Fibroblast of lung (primary cell): ENCODE results near the gene PLD1. TPM values are rescaled to one million over a fixed set of nuclear protein-coding genes. Genes with fewer than 3 reads are reported as not detected.

Experiments used
- DNase-seq, 2 donors: peaks; one replicate each; pipeline versions ENCODE4 v3.0.0 to v3.0.0-alpha.2; 2010; ENCODE audit warnings: low read depth in 2 of 2
- H2AFZ ChIP-seq: 2 replicates; pipeline ENCODE4 v1.5.1; 2012; ENCODE audit warnings: low read length, control low read depth, inconsistent platforms
- H3K27ac ChIP-seq: 2 replicates; pipeline ENCODE4 v1.5.1; 2011; ENCODE audit warnings: low read length, control low read depth; ENCODE audit not compliant: insufficient read depth
- H3K27me3 ChIP-seq: 2 replicates; pipeline ENCODE4 v1.5.1; 2011; ENCODE audit warnings: mild to moderate bottlenecking, low read length; ENCODE audit not compliant: control insufficient read depth, insufficient read depth
- H3K36me3 ChIP-seq: 2 replicates; pipeline ENCODE4 v1.5.1; 2011; ENCODE audit warnings: low read length; ENCODE audit not compliant: control insufficient read depth, insufficient read depth
- H3K4me1 ChIP-seq: 2 replicates; pipeline ENCODE4 v1.5.1; 2011; ENCODE audit warnings: low read length; ENCODE audit not compliant: control insufficient read depth, insufficient read depth; ENCODE audit errors: extremely low read depth
- H3K4me2 ChIP-seq: 2 replicates; pipeline ENCODE4 v1.5.1; 2011; ENCODE audit warnings: low read length, control low read depth; ENCODE audit not compliant: insufficient read depth; ENCODE audit errors: extremely low read depth
- H3K4me3 ChIP-seq, 4 experiments: fragments of 200-600 bp in 1 of 4; sonication (generic) in 1 of 4; replicated peaks in 1 of 4; 2 replicates each; pipeline ENCODE4 v1.5.1; 2011 to 2016; ENCODE audit warnings: low read length in 4 of 4, low read depth in 3 of 4, mild to moderate bottlenecking in 3 of 4, control low read depth in 2 of 4, inconsistent platforms in 1 of 4, mixed read lengths in 1 of 4; ENCODE audit not compliant: insufficient read depth in 1 of 4; ENCODE audit errors: control extremely low read depth in 1 of 4
- H3K79me2 ChIP-seq: 2 replicates; pipeline ENCODE4 v1.5.1; 2012; ENCODE audit warnings: mild to moderate bottlenecking, low read length, inconsistent platforms; ENCODE audit not compliant: control insufficient read depth, insufficient read depth
- H3K9ac ChIP-seq: 2 replicates; pipeline ENCODE4 v1.5.1; 2011; ENCODE audit warnings: mild to moderate bottlenecking, low read length, control low read depth; ENCODE audit not compliant: insufficient read depth
- H3K9me3 ChIP-seq: 2 replicates; pipeline ENCODE4 v1.5.1; 2012; ENCODE audit warnings: low read depth, low read length; ENCODE audit not compliant: control insufficient read depth, insufficient read depth
- H4K20me1 ChIP-seq: 2 replicates; pipeline ENCODE4 v1.5.1; 2011; ENCODE audit warnings: low read length; ENCODE audit not compliant: control insufficient read depth, insufficient read depth; ENCODE audit errors: extremely low read depth
- EZH2 ChIP-seq: IDR thresholded peaks from 2 replicates; pipeline ENCODE4 v1.5.1; 2012; ENCODE audit warnings: low read length, control low read depth, mild to moderate bottlenecking; ENCODE audit errors: missing control alignments
- polyA plus RNA-seq, 2 donors: library from polyadenylated mRNA; depleted of rRNA in 1 of 2; stranded (reverse) in 1 of 2; unstranded in 1 of 2; fragments of >200 nt; gene quantifications; 2 replicates each; pipeline ENCODE4 v1.2.1, GENCODE V29; 2011 to 2012; ENCODE audit warnings: missing spikeins in 1 of 2
- total RNA-seq: library from RNA; depleted of rRNA; stranded (reverse); fragments of >200 nt; gene quantifications from 2 replicates; pipeline ENCODE4 v1.2.1, GENCODE V29; 2014
- TF ChIP-seq, protein P1 (sequence below), 2 donors: IDR thresholded peaks in 1 of 2; conservative IDR thresholded peaks in 1 of 2; 1 replicate in 1 of 2; 2 replicates in 1 of 2; pipeline ENCODE4 v1.5.1; 2011 to 2012; ENCODE audit warnings: low read length in 2 of 2, control low read depth in 1 of 2, inconsistent platforms in 1 of 2, low read depth in 1 of 2, mild to moderate bottlenecking in 1 of 2

Gene PLD1
- total and polyA plus RNA-seq, 2 donors (not counting 1 experiment from before 2014, with no cell fraction given) = 10.8 to 18.8 TPM

DNA sequence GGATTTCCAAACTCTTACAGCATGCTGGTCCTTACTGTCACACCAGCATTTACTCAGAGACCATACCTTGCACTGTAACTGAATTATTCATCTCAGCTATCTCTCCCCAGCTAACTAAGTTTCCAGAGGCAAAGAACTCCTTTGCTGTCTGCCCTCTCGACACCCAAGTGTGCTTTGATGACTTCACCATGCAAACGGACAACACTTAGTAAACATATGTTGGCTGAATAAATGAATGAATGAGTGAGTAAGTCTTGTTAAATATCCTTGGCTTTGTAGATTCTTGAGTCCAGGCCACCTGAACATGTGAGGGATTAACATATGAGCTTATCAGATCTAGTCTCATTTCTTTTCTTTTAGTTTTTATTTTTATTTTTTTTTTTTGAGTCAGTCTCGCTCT is 138.2 kb downstream of the PLD1 start:
- no peaks in the 10 kb centered on the region for H3K9me3 ChIP-seq
- H3K4me2 ChIP-seq = no peak overlapping the region
- H4K20me1 ChIP-seq = no peaks in the 10 kb centered on the region
- H3K9ac ChIP-seq = no peak overlapping the region
- H3K27ac ChIP-seq = no peak overlapping the region
- H3K4me3 ChIP-seq = no peak overlapping the region
- no peak for DNase-seq
- H2AFZ ChIP-seq = no peak overlapping the region
- H3K27me3 ChIP-seq = no peaks in the 10 kb centered on the region
- no peaks in the 10 kb centered on the region for H3K4me1 ChIP-seq
- no peaks in the 10 kb centered on the region for H3K36me3 ChIP-seq
- H3K79me2 ChIP-seq = no peaks in the 10 kb centered on the region
- TF ChIP-seq, protein P1, sequence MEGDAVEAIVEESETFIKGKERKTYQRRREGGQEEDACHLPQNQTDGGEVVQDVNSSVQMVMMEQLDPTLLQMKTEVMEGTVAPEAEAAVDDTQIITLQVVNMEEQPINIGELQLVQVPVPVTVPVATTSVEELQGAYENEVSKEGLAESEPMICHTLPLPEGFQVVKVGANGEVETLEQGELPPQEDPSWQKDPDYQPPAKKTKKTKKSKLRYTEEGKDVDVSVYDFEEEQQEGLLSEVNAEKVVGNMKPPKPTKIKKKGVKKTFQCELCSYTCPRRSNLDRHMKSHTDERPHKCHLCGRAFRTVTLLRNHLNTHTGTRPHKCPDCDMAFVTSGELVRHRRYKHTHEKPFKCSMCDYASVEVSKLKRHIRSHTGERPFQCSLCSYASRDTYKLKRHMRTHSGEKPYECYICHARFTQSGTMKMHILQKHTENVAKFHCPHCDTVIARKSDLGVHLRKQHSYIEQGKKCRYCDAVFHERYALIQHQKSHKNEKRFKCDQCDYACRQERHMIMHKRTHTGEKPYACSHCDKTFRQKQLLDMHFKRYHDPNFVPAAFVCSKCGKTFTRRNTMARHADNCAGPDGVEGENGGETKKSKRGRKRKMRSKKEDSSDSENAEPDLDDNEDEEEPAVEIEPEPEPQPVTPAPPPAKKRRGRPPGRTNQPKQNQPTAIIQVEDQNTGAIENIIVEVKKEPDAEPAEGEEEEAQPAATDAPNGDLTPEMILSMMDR (conservative IDR thresholded peaks at IDR 0.05 in 1 of 2, IDR thresholded peaks at IDR 0.05 in 1 of 2; ENCODE audit: low read depth in 1 of 2, low read length in 2 of 2) = no peak
- no peak for TF ChIP-seq EZH2

DNA sequence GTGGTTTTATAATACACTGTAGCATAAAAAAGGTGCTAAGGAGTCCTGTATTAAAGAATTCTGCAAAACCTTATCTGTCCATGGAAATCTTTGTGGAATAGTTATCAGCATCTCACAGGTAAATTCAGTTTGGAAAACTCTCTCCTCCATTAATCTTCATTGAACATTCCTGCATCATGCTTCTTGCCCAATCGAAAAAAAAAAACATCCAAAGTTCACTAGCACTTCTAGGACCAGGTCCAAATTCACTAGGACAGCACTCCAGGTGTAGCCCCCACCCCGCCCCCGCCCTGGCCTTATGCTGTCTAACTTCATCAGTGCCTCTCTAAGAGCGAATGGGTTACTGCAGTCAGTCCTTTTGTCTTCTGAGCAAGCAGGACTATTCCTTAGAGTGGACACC is 138.6 kb downstream of the PLD1 start:
- no peak for TF ChIP-seq EZH2
- TF ChIP-seq, protein P1 (conservative IDR thresholded peaks at IDR 0.05 in 1 of 2, IDR thresholded peaks at IDR 0.05 in 1 of 2; ENCODE audit: low read depth in 1 of 2, low read length in 2 of 2) = no peak
- Histone ChIP-seq H4K20me1 (no peaks in the 10 kb centered on the region), H3K4me2 (no peak overlapping the region), H3K36me3 (no peaks in the 10 kb centered on the region), H2AFZ (no peak overlapping the region), H3K27ac (no peak overlapping the region), H3K4me3 (no peak overlapping the region), H3K79me2 (no peaks in the 10 kb centered on the region), H3K4me1 (no peaks in the 10 kb centered on the region), H3K9ac (no peak overlapping the region), H3K9me3 (no peaks in the 10 kb centered on the region), H3K27me3 (no peaks in the 10 kb centered on the region)
- DNase-seq = no peak

DNA sequence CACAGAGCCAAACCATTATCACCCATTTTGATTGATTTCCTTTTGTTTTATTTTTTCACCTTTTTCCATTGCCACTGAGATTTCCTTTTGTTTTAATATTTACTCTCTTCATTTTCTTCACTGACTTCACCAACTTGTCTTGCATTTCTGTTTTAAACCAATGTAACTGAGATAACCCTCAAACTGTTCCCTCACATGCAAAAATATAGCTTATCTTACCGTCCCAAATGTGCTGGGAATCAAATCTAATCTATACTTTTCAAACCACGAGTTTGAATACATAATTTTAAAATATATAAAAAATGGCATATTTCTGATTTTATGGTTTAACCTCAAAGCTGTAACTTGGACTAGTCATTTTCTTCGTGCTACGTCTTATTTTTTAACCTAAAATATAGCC is 143.8 kb downstream of the PLD1 start:
- TF ChIP-seq, protein P1 (conservative IDR thresholded peaks at IDR 0.05 in 1 of 2, IDR thresholded peaks at IDR 0.05 in 1 of 2; ENCODE audit: low read depth in 1 of 2, low read length in 2 of 2) = no peak
- no peak for TF ChIP-seq EZH2
- Histone ChIP-seq H3K79me2 (no peaks in the 10 kb centered on the region), H3K9me3 (no peaks in the 10 kb centered on the region), H3K36me3 (no peaks in the 10 kb centered on the region), H2AFZ (no peak overlapping the region), H3K27me3 (no peaks in the 10 kb centered on the region), H3K4me1 (no peaks in the 10 kb centered on the region), H3K9ac (no peak overlapping the region), H3K4me2 (no peak overlapping the region), H3K27ac (no peak overlapping the region), H3K4me3 (no peak overlapping the region), H4K20me1 (no peaks in the 10 kb centered on the region)
- DNase-seq = no peak
